C4-2B (cell line): ENCODE measurements around the gene CYP27A1.

Experiments used
- CTCF ChIP-seq: fragments of 450-650 bp; conservative IDR thresholded peaks from 2 replicates; pipeline ENCODE4 v1.5.1; 2017; ENCODE audit warnings: mild to moderate bottlenecking
- ZFX ChIP-seq: fragments of 450-650 bp; IDR thresholded peaks from 2 replicates; pipeline ENCODE4 v1.6.1; 2017

DNA sequence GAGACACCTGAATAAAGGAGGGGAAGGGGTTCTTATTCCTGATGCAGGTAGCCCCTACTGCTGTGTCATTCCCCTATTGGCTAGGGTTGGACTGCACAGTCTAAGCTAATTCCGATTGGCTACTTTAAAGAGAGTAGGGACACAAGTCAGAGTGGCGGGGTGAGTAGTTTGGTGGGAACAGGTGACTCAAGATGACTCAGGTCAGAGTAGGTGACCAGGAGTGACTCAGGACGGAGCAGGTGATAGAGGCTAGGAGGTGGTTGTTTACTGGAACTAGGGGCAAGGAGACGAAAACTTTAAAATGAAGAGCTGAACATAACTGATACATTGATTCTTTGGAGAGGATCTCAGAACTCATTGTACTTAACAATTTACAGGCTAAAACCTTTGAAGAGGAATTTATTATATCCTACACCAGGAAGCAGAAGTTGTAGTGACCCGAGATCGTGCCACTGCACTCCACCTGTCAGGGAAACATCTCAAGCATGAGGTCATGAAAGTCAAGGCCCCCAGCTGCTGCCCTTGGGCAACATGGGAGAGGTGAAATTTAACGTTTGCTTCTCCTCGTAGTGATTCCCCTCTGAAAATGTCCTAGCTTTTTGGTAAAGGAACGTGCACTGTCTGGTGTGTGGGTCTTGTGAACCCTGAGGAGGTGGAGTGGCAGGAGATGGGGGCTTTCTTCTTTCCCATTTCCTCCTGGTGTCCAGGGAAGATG is 4.5 kb upstream of the CYP27A1 start:
- TF ChIP-seq CTCF = no peak
- no peak for TF ChIP-seq ZFX
